GM12878 (cell line): ENCODE results near the gene N4BP3. TPM values are rescaled to one million over a fixed set of nuclear protein-coding genes. Genes with fewer than 3 reads are reported as not detected.
A peak's percentile ranks its signal among the peaks of the same experiment; 100 is the strongest.

Experiments used
- BCL11A ChIP-seq: IDR thresholded peaks from 2 replicates; pipeline ENCODE4 v1.6.1; 2011; ENCODE audit warnings: low read depth, low read length
- CBX5 ChIP-seq: sonication (generic); IDR thresholded peaks from 2 replicates; pipeline ENCODE4 v1.6.1; 2016; ENCODE audit warnings: low read depth, moderate library complexity, mild to moderate bottlenecking, inconsistent platforms
- CHD2 ChIP-seq: IDR thresholded peaks from 2 replicates; pipeline ENCODE4 v1.6.1; 2011; ENCODE audit warnings: low read depth, low read length, improper control_type of control experiment, borderline replicate concordance
- DPF2 ChIP-seq: fragments of 450-650 bp; IDR thresholded peaks from 2 replicates; pipeline ENCODE4 v1.6.1; 2017; ENCODE audit warnings: mild to moderate bottlenecking
- FOS ChIP-seq: IDR thresholded peaks from 3 replicates; pipeline ENCODE4 v1.6.1; 2011; ENCODE audit warnings: borderline replicate concordance; ENCODE audit not compliant: insufficient read length; ENCODE audit errors: extremely low read depth
- HCFC1 ChIP-seq: fragments of 150-350 bp; IDR thresholded peaks from 2 replicates; pipeline ENCODE4 v1.6.1; 2014; ENCODE audit warnings: low read length
- IKZF1 ChIP-seq: fragments of 450-650 bp; conservative IDR thresholded peaks from 2 replicates; pipeline ENCODE4 v1.6.1; 2017; ENCODE audit warnings: antibody characterized with exemption, mild to moderate bottlenecking
- NR2F1 ChIP-seq: fragments of 450-650 bp; conservative IDR thresholded peaks from 2 replicates; pipeline ENCODE4 v1.6.1; 2017; ENCODE audit warnings: mild to moderate bottlenecking
- RAD51 ChIP-seq: fragments of 450-650 bp; IDR thresholded peaks from 2 replicates; pipeline ENCODE4 v1.6.1; 2016; ENCODE audit warnings: moderate library complexity, mild to moderate bottlenecking, inconsistent platforms
- SIX5 ChIP-seq: IDR thresholded peaks from 2 replicates; pipeline ENCODE4 v1.6.1; 2011; ENCODE audit warnings: mild to moderate bottlenecking, low read depth, low read length, moderate library complexity; ENCODE audit not compliant: severe bottlenecking
- SREBF2 ChIP-seq: IDR thresholded peaks from 2 replicates; pipeline ENCODE4 v1.6.1; 2012; ENCODE audit warnings: mild to moderate bottlenecking, low read length
- STAT3 ChIP-seq: IDR thresholded peaks from 2 replicates; pipeline ENCODE4 v1.6.1; 2011; ENCODE audit warnings: low read depth, low read length, improper control_type of control experiment
- USF1 ChIP-seq: IDR thresholded peaks from 2 replicates; pipeline ENCODE4 v1.6.1; 2011; ENCODE audit warnings: borderline replicate concordance, low read depth, mild to moderate bottlenecking, moderate library complexity, mixed read lengths, low read length; ENCODE audit not compliant: insufficient read depth; ENCODE audit errors: extremely low read length
- ZNF384 ChIP-seq: IDR thresholded peaks from 2 replicates; pipeline ENCODE4 v1.6.1; 2012; ENCODE audit warnings: low read depth, mild to moderate bottlenecking, low read length, improper control_type of control experiment, borderline replicate concordance
- polyA plus RNA-seq, 11 experiments: library from polyadenylated mRNA; depleted of rRNA in 4 of 11; unstranded in 6 of 11; stranded (reverse) in 5 of 11; fragments of >200 nt; fragmentation: Nextera tagmentation in 4 of 11; fragmentation: Illumina TruSeq in 1 of 11; extraction: Ambion mirVana in 4 of 11; extraction: Trizol in 1 of 11; gene quantifications; 1 replicate in 1 of 11; 2 replicates in 10 of 11; pipeline versions ENCODE4 v1.2.1 to v1.2.3, GENCODE V29; 2011 to 2016; ENCODE audit warnings: inconsistent platforms in 2 of 11, missing spikeins in 2 of 11, low read depth in 1 of 11
- total RNA-seq, 4 experiments: library from RNA; depleted of rRNA in 3 of 4; stranded (reverse); fragments of >200 nt in 3 of 4; fragmentation: Illumina TruSeq in 1 of 4; extraction: Trizol in 1 of 4; gene quantifications; 2 replicates each; pipeline versions ENCODE4 v1.2.1 to v1.2.3, GENCODE V29; 2013 to 2021
- TF ChIP-seq, protein P1 (sequence below): fragments of 450-650 bp; formaldehyde crosslinking; IDR thresholded peaks from 2 replicates; pipeline ENCODE4 v1.4.0; 2020; ENCODE audit warnings: mild to moderate bottlenecking, moderate library complexity
- TF ChIP-seq, protein P2 (sequence below): fragments of 450-650 bp; IDR thresholded peaks from 2 replicates; pipeline ENCODE4 v1.6.1; 2017; ENCODE audit warnings: mild to moderate bottlenecking, moderate library complexity
- TF ChIP-seq, protein P3 (sequence below), 3 experiments: IDR thresholded peaks in 2 of 3; conservative IDR thresholded peaks in 1 of 3; 2 replicates each; pipeline ENCODE4 v1.5.1; 2011; ENCODE audit warnings: low read depth in 3 of 3, low read length in 3 of 3, mild to moderate bottlenecking in 3 of 3, control low read depth in 2 of 3, moderate library complexity in 2 of 3, inconsistent platforms in 1 of 3, mixed read lengths in 1 of 3; ENCODE audit not compliant: control insufficient read depth in 2 of 3, insufficient read depth in 1 of 3; ENCODE audit errors: extremely low read depth in 1 of 3

The N4BP3 gene
- total and polyA plus RNA-seq, 10 of the 15 experiments (the other 5 are each of a cell fraction or from before 2014, with no cell fraction given): 0.06 to 13.0 (median 4.3) TPM

DNA sequence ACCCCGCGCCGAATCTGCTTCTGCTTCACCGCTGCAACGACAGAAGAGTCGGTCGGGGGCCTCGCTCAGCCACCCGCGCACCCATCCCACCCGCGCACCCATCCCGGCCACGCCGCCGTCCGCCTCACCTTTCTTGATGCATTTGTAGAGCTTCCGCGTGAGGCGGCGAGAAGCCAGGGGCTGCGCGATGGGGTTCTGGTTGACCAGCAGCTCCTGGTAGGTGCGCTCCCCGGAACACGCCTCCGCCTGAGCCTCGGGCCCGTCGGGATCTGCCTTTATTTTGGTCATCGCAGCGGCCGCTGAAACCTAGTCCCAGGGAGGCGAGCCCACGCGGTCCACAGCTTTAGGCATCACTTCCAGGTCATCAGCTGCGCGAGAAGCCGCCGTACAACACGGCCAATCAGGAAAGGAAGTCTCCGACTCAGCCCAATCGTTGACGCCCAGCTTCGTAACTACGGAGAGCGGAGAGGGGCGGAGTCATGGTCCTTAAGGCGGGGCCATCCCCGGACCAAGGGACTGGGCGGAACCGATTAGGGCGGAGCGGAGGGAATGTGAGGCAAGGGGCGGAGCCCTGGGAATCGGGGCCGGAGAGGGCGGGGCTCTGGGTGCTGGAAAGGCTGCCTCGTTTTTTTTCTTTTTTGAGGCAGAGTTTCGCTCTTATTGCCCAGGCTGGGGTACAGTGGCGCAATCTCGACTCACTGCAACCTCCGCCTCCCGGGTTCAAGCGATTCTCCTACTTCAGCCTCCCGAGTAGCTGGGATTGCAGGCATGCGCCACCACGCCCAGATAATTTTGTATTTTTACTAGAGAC, 40.4 kb downstream of the N4BP3 start, which contains the start of gene NHP2 (continued):
- TF ChIP-seq, protein P1, sequence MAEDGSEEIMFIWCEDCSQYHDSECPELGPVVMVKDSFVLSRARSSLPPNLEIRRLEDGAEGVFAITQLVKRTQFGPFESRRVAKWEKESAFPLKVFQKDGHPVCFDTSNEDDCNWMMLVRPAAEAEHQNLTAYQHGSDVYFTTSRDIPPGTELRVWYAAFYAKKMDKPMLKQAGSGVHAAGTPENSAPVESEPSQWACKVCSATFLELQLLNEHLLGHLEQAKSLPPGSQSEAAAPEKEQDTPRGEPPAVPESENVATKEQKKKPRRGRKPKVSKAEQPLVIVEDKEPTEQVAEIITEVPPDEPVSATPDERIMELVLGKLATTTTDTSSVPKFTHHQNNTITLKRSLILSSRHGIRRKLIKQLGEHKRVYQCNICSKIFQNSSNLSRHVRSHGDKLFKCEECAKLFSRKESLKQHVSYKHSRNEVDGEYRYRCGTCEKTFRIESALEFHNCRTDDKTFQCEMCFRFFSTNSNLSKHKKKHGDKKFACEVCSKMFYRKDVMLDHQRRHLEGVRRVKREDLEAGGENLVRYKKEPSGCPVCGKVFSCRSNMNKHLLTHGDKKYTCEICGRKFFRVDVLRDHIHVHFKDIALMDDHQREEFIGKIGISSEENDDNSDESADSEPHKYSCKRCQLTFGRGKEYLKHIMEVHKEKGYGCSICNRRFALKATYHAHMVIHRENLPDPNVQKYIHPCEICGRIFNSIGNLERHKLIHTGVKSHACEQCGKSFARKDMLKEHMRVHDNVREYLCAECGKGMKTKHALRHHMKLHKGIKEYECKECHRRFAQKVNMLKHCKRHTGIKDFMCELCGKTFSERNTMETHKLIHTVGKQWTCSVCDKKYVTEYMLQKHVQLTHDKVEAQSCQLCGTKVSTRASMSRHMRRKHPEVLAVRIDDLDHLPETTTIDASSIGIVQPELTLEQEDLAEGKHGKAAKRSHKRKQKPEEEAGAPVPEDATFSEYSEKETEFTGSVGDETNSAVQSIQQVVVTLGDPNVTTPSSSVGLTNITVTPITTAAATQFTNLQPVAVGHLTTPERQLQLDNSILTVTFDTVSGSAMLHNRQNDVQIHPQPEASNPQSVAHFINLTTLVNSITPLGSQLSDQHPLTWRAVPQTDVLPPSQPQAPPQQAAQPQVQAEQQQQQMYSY: no peak
- TF ChIP-seq STAT3: no peak
- TF ChIP-seq SIX5: peak; percentile 30
- TF ChIP-seq, protein P2, sequence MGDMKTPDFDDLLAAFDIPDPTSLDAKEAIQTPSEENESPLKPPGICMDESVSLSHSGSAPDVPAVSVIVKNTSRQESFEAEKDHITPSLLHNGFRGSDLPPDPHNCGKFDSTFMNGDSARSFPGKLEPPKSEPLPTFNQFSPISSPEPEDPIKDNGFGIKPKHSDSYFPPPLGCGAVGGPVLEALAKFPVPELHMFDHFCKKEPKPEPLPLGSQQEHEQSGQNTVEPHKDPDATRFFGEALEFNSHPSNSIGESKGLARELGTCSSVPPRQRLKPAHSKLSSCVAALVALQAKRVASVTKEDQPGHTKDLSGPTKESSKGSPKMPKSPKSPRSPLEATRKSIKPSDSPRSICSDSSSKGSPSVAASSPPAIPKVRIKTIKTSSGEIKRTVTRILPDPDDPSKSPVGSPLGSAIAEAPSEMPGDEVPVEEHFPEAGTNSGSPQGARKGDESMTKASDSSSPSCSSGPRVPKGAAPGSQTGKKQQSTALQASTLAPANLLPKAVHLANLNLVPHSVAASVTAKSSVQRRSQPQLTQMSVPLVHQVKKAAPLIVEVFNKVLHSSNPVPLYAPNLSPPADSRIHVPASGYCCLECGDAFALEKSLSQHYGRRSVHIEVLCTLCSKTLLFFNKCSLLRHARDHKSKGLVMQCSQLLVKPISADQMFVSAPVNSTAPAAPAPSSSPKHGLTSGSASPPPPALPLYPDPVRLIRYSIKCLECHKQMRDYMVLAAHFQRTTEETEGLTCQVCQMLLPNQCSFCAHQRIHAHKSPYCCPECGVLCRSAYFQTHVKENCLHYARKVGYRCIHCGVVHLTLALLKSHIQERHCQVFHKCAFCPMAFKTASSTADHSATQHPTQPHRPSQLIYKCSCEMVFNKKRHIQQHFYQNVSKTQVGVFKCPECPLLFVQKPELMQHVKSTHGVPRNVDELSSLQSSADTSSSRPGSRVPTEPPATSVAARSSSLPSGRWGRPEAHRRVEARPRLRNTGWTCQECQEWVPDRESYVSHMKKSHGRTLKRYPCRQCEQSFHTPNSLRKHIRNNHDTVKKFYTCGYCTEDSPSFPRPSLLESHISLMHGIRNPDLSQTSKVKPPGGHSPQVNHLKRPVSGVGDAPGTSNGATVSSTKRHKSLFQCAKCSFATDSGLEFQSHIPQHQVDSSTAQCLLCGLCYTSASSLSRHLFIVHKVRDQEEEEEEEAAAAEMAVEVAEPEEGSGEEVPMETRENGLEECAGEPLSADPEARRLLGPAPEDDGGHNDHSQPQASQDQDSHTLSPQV: no peak
- no peak for TF ChIP-seq NR2F1
- TF ChIP-seq RAD51: no peak
- TF ChIP-seq CHD2: peak; percentile 74
- TF ChIP-seq, protein P3, sequence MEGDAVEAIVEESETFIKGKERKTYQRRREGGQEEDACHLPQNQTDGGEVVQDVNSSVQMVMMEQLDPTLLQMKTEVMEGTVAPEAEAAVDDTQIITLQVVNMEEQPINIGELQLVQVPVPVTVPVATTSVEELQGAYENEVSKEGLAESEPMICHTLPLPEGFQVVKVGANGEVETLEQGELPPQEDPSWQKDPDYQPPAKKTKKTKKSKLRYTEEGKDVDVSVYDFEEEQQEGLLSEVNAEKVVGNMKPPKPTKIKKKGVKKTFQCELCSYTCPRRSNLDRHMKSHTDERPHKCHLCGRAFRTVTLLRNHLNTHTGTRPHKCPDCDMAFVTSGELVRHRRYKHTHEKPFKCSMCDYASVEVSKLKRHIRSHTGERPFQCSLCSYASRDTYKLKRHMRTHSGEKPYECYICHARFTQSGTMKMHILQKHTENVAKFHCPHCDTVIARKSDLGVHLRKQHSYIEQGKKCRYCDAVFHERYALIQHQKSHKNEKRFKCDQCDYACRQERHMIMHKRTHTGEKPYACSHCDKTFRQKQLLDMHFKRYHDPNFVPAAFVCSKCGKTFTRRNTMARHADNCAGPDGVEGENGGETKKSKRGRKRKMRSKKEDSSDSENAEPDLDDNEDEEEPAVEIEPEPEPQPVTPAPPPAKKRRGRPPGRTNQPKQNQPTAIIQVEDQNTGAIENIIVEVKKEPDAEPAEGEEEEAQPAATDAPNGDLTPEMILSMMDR (IDR thresholded peaks at IDR 0.05 in 2 of 3, conservative IDR thresholded peaks at IDR 0.05 in 1 of 3; ENCODE audit: control insufficient read depth in 2 of 3, extremely low read depth in 1 of 3, insufficient read depth in 1 of 3, low read depth in 3 of 3, low read length in 3 of 3): no peak
- no peak for TF ChIP-seq BCL11A
- TF ChIP-seq IKZF1: peak; percentile 61; the same call in 1 of the 2 replicates
- no peak for TF ChIP-seq SREBF2
- TF ChIP-seq USF1: no peak
- peak; percentile 7; the same call in 1 of the 2 replicates for TF ChIP-seq ZNF384
- peak; percentile 67 for TF ChIP-seq HCFC1
- no peak for TF ChIP-seq FOS
- TF ChIP-seq CBX5: no peak
- no peak for TF ChIP-seq DPF2
